ENCODE measurements around the gene TEX29.

- no peak for TF ChIP-seq ZBED1 (IDR thresholded peaks at IDR 0.05; ENCODE audit: borderline replicate concordance)
- no peak for TF ChIP-seq NRF1 (conservative IDR thresholded peaks at IDR 0.05; ENCODE audit: low read depth, low read length)
- no peak for TF ChIP-seq BHLHE40 (IDR thresholded peaks at IDR 0.05; ENCODE audit: borderline replicate concordance in 1 of 2, low read depth in 2 of 2, low read length in 1 of 2)
- TF ChIP-seq ASH2L (IDR thresholded peaks at IDR 0.05; ENCODE audit: borderline replicate concordance, low read depth), result no peak
- TF ChIP-seq BCLAF1 (IDR thresholded peaks at IDR 0.05), result no peak
- TF ChIP-seq KLF5 (IDR thresholded peaks at IDR 0.05; ENCODE audit: partially characterized antibody), result no peak
- no peak for TF ChIP-seq BCL3 (IDR thresholded peaks at IDR 0.05; ENCODE audit: borderline replicate concordance, insufficient read depth, low read depth, low read length, poor library complexity, severe bottlenecking)
- no peak for TF ChIP-seq USF1 (IDR thresholded peaks at IDR 0.05; ENCODE audit: borderline replicate concordance, extremely low read length, insufficient read depth, low read depth, low read length)
- TF ChIP-seq CTCF (IDR thresholded peaks at IDR 0.05 in 2 of 3, conservative IDR thresholded peaks at IDR 0.05 in 1 of 3; ENCODE audit: control insufficient read depth in 2 of 3, extremely low read depth in 1 of 3, insufficient read depth in 1 of 3, low read depth in 3 of 3, low read length in 3 of 3), result no peak
- TF ChIP-seq POLR2A (IDR thresholded peaks at IDR 0.05; ENCODE audit: low read depth, low read length), result no peak
- no peak for TF ChIP-seq SIX5 (IDR thresholded peaks at IDR 0.05; ENCODE audit: low read depth, low read length, severe bottlenecking)
- no peak for TF ChIP-seq EP300 (IDR thresholded peaks at IDR 0.05; ENCODE audit: borderline replicate concordance in 1 of 2, control insufficient read depth in 1 of 2, low read depth in 2 of 2, low read length in 2 of 2)
- no peak for TF ChIP-seq HCFC1 (IDR thresholded peaks at IDR 0.05; ENCODE audit: low read length)
- TF ChIP-seq CHD1 (IDR thresholded peaks at IDR 0.05; ENCODE audit: low read depth, low read length), result no peak
These were observed 2.5 kb downstream of the TEX29 start for GRCh38 chr13:111322916-111323331.

Measured in GM12878 (cell line).